GM13976 (cell line): Measurements from ENCODE around the gene MROH8.
"Not testable (repeated sequence)": the region's sequence is repeated elsewhere in the genome, so short reads cannot be mapped to it uniquely, and the experiment has no call there.

ENCODE experiments used
- DNase-seq: peaks from one replicate; pipeline ENCODE4 v3.0.0; 2012; ENCODE audit warnings: low spot score
- in situ Hi-C: fragments of 300-500 bp; cut with MboI; formaldehyde crosslinking; loops from one replicate; pipeline ENCODE4 v1.12.0; 2022; ENCODE audit warnings: low sequenced_read_pairs, mixed read lengths, inconsistent platforms; ENCODE audit not compliant: unreplicated experiment
- TF ChIP-seq, protein P1 (sequence below): IDR thresholded peaks from 2 replicates; pipeline ENCODE4 v1.5.1; 2012; ENCODE audit warnings: borderline replicate concordance, mild to moderate bottlenecking; ENCODE audit not compliant: insufficient read depth; ENCODE audit errors: extremely low read depth, missing control alignments, control extremely low read depth

MROH8 gene

GRCh38 chr20:37075932-37076685 is 103.2 kb downstream of the MROH8 start:
- in situ Hi-C loops = no loop called here
- TF ChIP-seq, protein P1, sequence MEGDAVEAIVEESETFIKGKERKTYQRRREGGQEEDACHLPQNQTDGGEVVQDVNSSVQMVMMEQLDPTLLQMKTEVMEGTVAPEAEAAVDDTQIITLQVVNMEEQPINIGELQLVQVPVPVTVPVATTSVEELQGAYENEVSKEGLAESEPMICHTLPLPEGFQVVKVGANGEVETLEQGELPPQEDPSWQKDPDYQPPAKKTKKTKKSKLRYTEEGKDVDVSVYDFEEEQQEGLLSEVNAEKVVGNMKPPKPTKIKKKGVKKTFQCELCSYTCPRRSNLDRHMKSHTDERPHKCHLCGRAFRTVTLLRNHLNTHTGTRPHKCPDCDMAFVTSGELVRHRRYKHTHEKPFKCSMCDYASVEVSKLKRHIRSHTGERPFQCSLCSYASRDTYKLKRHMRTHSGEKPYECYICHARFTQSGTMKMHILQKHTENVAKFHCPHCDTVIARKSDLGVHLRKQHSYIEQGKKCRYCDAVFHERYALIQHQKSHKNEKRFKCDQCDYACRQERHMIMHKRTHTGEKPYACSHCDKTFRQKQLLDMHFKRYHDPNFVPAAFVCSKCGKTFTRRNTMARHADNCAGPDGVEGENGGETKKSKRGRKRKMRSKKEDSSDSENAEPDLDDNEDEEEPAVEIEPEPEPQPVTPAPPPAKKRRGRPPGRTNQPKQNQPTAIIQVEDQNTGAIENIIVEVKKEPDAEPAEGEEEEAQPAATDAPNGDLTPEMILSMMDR = no peak
- DNase-seq = no peak

DNA sequence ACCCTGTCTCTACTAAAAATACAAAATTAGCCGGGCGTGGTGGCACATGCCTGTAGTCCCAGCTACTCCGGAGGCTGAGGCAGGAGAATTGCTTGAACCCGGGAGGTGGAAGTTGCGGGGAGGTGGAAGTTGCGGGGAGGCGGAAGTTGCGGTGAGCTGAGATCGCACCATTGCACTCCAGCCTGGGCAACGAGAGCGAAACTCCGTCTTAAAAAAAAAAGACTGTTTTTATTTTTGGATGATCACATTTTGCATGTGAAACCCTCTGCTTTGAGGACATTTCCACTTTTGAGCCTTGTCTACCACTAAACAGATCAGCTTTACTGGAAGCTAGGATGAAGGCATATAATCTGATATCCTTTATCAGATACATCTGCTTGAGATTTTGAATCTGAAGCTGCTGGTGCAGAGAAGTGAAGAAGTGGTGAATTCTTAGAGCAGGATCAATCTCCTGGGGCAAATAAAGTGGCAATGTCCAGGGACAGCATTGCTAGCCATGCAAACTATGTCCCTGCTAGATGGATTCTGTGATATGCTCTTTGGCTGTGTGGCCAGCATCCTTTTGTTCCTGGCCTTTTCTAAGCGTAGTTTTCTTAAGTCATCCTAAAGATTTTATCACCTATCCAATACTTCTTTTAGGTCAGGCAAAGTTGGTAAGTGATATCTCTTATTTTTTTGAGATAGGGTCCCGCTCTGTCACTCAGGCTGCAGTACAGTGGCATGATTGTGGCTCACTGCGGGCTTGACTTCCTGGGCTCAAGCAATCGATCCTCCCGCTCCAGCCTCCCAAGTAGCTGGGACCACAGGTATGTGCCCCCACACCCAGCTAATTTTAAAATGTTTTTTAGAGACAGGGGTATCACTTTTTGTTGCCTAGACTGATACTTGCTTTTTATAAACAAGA is 106.8 kb downstream of the MROH8 start:
- in situ Hi-C loops = no loop called here
- TF ChIP-seq, protein P1 = no peak
- no peak for DNase-seq

- no peak for DNase-seq
- in situ Hi-C loops = no loop called here
- TF ChIP-seq, protein P1 = no peak
Observed at GRCh38 chr20:37071481-37071911, 107.9 kb downstream of the MROH8 start.

DNA sequence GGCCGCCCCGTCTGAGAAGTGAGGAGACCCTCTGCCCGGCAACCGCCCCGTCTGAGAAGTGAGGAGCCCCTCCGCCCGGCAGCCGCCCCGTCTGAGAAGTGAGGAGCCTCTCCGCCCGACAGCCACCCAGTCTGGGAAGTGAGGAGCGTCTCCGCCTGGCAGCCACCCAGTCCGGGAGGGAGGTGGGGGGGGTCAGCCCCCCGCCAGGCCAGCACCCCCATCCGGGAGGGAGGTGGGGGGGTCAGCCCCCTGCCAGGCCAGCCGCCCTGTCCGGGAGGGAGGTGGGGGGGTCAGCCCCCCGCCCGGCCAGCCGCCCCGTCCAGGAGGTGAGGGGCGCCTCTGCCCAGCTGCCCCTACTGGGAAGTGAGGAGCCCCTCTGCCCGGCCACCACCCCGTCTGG is 109.8 kb downstream of the MROH8 start:
- in situ Hi-C loops, DNase-seq: not testable (repeated sequence)

DNA sequence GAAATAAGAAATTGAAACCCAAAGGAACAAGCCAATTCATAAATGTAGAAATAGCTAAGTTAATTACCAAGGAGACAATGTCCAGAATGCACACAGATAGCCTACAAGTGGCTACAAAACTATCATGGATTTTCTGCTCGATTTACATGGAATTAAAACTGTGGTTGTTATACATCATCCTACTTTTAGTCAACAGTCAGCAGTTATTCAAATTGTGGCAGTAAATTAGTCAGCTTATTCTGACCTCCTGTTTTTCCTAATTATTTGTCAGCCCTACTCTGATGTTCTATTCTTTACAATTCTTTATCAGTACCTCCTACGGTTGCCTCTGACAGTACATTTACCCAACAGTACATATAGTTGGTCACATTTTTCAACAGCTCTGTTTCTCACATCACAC is 113.2 kb downstream of the MROH8 start:
- TF ChIP-seq, protein P1 = no peak
- in situ Hi-C loops = no loop called here
- no peak for DNase-seq

DNA sequence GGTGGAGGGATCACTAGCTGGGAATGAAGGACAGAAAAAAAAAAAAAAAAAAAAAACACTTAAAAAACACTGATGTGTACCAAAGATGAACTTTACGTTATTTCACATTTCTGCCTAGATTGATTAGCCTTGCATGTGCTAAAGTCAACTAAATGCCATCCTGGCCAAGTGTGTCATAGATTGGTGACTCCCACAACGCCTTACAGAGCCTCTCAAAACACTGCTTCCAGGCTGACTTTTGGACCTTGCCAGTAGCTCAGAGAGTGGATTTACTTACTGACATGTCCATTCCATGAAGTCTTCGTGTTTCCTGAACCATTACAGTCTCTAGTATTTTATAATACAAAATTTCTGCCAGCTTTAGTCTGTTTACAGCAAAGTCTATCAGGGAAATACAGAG is 124.1 kb downstream of the MROH8 start:
- in situ Hi-C loops = no loop called here
- TF ChIP-seq, protein P1 = no peak
- no peak for DNase-seq

DNA sequence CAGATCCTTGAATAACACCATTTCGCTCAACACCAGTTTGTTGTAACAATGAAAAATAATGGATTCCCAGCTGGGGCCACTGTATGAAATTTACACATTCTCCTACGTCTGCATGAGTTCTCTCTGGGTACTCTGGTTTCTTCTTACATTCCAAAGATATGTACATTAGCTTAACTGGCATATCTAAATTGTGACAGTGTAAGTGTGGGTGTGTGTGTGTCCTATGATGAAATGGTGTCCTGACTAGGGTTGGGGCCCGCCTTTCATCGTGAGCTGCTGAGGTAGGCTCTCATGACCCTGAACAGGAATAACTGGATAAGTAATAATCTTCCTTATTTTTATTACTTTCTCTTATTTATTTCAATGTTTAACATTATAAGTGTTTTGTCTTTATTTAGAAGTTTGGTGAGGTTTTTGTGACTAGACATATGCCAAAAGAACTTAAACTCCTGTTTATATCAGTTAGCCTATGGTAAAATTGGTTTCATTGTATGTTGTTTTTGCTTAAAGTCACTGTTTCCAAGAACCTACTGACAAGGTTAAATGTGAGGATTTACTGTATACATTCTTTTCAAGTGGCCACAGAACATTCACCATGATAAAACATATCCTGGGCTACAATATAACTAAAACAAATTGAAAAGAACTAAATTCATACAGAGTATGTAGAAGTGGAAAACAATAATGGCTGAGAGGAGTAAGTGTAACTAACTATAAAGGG is 126.0 kb downstream of the MROH8 start:
- in situ Hi-C loops = no loop called here
- no peak for DNase-seq
- TF ChIP-seq, protein P1 = no peak
